NCI-H2171 treated with DMSO at 0.1 percent for 48 hours (cell line): ENCODE results near the gene ERFE.
A peak's percentile ranks its signal among the peaks of the same experiment; 100 is the strongest.
"Not testable (repeated sequence)": the region's sequence is repeated elsewhere in the genome, so short reads cannot be mapped to it uniquely, and the experiment has no call there.

Source experiments
- DNase-seq: peaks from one replicate; lab custom pipeline; 2025; lab: John Stamatoyannopoulos, UW

The ERFE gene, protein sequence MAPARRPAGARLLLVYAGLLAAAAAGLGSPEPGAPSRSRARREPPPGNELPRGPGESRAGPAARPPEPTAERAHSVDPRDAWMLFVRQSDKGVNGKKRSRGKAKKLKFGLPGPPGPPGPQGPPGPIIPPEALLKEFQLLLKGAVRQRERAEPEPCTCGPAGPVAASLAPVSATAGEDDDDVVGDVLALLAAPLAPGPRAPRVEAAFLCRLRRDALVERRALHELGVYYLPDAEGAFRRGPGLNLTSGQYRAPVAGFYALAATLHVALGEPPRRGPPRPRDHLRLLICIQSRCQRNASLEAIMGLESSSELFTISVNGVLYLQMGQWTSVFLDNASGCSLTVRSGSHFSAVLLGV

DNA sequence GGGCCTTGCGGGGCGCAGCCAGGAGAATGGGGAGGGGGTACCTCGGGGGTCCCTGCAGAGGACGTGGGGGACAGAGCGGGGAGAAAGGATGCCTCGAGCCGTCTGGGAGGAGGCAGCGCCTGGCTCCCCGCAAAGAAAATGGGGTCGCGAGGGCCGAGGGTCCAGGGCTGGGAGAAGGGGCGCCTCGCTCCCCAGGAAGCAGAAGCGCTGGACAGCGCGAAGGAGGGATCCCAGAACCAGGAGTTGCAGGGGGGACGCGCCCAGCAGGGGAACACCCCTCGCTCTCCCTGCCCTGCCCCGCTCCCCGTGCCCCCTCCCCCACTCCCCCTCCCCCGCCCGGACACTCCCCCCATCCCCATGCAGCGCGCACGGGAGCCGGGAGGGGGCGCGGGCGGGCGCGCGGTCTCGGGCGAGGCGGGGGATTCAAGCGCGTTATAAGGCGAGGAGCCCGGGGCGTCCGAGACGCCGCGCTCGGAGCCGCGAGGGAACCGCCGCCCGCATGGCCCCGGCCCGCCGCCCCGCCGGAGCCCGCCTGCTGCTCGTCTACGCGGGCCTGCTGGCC is at the start of gene ERFE:
TSS of gene ERFE (plus strand) at position 462 of the 562 bp plus-strand sequence. CDS start at position 500, 38 bp downstream.
- peak; percentile 3 for DNase-seq

DNA sequence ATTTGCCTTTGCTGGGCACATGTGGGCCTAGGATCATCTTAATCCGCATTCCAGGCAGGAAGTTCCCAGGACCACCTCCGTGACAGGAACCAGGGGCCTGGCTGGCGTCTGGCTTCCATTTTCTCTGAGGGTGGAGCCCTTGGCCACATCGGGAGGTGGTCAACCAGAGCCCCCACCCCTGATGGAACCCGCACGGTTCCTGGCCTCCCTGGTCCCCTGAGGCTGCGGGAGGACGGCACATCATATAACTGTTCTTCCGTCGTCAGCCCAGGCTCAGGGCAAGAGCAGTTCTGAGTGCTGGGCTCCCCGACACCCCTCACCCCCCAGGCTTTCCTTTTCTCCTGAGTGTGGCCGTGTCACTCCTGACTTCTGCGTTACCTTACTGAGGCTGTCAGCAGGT is 45.2 kb upstream of the ERFE start:
- no peak for DNase-seq

DNA sequence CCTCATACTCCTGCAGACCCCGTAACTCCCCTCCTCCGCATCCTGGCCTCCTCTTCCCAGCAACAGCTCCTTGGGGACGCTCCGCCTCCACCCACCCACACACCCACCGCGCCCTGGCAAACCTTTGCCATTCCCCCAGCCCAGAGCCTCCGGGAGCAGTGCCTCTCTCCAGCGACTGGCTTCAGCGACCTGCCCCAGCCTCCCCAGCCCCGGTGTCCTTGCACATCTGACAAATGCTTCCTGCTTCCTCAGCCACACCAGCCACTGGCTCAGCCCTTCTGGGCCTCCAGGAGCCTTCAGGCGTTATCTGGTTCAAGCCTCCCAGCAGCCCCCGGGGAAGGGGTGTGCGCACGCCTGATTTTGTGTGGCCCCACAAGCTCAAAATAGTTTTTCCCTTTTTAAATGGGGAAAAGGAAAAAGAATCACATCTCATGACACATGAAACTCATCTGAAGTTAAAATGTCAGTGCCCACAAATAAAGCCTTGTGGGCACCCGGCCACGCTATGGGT is 44.4 kb upstream of the ERFE start:
- DNase-seq, result no peak

DNA sequence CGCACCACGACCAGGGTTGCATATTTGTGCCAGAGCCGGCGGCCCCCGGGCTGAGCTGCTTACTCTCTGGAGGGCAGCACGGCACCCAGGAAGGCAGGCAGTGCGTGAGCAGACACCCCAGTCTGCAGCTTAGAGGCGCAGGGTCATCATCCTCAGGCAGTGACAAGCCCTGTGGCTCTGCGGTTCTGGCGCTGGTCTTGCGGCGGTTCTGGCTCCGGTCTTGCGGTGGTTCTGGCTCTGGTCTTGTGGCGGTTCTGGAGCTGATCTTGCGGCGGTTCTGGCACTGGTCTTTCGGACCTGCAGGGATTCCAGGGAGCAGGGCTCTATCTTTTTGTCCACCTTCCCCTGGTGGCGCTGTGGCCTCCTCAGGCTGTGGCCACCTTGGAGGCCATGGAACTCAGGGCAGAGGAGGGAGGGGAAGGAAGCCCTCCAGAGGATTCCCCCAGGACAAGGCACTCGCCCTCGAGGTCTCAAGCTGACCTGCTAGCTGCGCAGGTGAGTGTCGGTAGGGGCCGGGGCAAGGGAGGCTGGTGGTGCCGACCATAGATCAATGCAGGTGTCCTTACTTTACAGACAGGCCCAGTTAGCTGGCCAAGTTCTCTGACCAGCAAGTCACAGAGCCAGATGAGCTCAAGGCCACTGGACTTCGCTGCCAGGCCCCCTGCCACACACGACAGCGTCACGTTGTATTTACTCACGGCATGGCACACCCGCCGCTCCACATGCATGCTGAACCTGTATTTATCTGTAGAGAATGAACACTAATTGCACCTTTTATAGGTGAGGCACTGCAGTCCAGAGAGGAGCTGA is 43.7 kb upstream of the ERFE start:
- no peak for DNase-seq

DNA sequence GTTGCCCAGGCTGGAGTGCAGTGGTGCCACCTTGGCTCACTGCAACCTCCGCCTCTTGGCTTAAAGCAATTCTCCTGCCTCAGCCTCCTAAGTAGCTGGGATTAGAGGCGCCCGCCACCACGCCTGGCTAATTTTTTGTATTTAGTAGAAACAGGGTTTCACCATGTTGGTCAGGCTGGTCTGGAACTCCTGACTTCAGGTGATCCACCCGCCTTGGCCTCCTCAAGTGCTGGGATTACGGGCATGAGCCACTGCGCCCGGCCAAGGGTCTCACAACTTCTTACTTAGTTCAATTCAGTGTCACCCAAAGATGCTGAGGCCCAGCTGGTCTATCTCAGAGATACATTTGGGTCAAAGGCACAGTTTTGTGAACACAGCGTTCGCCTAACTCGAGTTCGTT is 43.1 kb upstream of the ERFE start:
- DNase-seq, result not testable (repeated sequence)

DNA sequence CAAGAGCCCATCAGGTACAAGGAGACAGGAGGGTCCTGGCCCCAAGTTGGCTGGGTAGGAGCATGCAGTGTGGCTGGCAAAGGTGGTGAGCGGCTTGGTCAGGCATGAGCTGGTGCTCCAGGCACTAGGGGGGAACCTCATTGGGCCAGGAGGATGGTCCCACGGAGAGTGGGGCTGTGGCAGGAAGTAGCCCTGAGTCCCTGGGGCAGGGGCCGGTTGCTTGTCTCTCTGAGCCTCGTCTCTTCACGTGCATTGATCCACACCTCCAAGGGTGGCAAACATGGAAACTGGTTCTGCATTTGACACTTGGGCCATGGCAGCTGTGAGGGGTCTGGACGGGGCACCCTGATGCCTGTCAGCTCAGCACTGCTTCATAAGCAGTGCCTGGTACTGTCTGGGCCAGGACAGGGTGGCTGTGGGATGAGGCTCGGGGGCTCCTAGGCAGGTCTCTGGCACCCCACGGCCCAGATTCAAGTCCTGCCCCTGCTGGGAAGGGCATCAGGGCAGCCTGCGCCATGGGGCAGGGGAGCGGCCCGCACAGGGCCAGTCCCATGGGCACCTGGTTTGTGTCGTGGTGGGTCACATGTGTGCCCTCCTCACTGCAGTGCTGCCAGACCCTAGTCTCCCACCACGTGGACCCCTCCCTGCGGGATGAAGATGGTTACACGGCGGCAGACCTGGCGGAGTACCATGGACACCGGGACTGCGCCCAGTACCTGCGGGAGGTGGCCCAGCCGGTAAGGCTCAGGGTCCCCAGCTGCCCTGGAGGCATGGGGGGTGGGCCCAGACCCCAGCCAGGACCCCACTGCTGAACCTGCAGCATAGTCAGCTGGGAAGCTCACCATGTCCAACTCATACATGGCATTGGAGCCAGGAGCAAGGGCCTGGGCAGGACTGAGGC is 42.2 kb upstream of the ERFE start:
- no peak for DNase-seq

DNA sequence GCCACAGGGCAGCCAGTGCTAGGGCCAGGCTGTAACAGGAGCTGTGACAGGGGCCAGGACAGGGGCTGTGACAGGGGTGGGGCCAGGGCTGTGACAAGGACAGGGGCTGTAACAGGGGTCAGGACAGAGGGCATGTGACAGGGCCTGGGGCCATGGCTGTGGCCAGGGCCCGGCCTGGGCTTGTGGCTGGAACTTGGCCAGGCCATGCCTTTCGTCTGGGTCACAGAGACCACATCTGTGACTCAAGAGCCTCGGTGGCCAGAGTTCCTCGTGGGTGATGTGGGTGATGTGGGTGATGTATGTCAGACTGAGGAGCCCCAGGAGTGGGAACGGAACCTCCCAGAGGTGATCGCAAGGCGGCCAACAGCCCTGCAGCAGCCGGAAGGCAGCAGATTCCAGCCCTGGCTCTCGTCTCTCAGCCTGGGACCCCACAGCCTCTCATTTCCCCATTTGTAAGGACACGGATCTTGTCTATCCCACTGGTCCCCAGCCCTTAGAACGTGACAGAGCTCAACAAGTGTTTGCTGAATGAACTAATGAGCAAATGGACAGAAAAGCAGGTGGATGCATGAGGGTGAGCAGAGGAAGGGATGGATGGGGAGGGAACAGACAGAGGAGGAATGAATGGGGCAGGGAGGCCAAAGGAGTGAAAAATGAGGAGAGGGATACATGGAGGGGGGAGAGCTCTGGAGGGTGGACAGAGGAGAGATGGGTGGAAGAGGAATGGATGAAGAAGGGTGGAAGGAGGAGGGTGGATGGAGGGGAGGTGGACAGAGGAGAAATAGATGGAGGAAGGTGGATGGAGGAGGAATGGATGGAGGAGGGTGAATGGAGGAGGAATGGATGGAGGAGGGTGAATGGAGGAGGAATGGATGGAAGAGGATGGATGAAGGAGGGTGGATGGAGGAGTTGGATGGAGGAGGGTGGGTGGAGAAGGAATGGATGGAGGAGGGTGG is 41.3 kb upstream of the ERFE start:
- DNase-seq, result no peak

DNA sequence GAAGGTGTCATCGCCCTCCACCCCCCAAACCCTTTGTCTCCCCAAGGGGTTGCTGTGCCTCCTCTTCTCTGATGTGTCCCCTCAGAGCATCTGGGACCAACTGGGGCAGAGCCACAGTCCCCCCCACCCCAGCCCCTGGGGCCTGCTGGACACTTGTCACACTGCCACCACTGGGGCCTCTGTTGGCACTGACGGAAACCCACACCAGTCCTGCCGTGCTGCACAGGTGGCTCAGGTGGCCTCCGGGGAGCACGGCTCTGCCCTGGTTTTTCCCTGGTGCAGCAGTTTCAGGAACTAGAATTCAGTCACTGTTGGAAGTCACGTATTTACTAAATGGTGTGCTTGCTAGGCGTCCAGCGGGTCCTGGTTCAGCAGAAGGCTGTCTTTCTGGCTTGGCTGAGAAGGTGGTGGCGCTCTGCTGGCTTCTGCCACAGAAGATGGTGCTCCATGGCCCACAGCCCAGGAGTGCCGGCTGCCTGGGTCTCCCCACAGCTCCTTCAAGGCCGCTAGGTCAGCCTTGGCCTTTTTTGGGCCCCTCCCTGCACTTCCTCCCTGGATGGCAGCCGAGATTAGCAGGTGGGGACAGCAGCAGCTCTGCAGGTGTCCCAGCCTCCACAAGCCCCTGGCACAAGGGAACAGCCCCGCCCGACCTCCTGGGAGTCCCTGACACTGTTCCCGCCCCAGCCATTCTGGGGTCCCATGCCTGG is 38.9 kb upstream of the ERFE start:
- DNase-seq, result peak; percentile 56

DNA sequence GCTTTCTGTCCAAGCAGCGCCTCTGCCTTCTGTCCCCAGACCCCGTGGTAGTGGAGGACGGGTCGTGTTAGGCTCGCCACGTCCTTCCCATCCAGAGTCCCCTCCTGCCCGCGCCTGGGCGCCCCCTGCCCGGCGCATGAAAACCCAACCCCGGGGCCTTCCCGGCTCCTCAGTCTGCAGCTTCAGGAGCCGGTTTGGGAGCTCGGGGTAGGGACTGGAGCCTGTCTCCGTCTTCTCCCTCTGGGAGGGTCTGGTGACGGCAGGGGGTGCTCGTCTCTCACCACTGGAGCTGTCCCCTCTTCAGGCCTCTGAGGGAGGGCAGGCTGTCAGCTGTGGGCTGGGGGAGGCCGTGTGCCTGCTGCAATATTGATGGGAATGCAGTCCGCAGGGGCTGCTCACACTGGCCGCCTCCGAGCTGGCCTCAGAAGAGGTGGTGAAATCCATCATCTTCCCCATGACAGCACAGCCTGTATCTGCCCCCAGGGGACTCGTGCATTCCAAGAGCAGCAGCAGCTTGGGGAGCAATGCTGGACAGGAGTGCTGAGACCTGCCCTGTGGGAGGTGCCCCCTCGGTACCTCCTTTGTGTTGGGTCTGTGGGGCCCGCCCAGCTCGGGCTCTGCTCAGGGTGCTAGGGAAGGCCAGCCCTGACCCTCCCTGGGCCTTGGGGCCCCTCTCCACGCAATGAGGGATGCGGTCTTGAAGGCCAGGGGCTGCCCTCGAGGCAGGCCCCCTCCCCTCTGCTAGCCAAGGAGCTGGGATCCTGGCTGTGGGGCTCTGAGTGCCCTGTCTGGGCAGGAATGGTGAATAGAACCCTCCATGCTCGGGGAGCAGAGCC is 38.1 kb upstream of the ERFE start:
- DNase-seq, result peak; percentile 35

DNA sequence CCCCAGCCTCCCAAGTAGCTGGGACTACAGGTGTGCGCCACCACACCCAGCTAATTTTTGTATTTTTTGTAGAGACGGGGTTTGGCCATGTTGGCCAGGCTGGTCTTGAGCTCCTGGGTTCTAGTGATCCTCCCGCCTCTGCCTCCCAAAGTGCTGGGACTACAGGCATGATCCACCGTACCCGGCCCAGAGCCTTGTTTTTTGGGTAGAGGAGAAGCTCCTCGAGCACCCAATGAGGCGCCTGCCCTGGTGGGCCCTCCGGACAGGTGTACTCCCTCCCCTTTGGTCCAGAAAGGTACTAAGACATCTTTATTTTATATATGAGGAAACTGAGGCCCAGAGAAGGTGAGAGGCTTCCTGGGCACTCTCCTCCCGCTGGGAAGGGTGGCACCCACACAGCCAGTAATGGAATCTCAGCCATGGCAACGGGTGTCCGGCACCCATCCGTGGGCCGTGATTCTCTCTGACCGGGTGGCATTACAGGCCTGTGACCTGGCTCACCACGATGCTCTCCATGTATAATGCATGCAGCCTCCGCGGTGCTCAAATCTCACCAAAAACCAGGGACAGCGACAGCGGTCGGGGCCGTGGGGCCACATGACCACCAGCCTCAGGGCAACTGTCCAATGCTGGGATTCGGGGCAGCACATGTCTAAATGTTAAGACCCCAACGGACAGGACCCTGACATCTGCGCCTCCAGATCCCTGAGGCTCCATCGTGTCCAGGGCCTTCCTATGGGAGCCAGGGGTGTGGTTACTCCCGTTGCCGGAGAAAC is 37.1 kb upstream of the ERFE start:
- DNase-seq, result no peak

DNA sequence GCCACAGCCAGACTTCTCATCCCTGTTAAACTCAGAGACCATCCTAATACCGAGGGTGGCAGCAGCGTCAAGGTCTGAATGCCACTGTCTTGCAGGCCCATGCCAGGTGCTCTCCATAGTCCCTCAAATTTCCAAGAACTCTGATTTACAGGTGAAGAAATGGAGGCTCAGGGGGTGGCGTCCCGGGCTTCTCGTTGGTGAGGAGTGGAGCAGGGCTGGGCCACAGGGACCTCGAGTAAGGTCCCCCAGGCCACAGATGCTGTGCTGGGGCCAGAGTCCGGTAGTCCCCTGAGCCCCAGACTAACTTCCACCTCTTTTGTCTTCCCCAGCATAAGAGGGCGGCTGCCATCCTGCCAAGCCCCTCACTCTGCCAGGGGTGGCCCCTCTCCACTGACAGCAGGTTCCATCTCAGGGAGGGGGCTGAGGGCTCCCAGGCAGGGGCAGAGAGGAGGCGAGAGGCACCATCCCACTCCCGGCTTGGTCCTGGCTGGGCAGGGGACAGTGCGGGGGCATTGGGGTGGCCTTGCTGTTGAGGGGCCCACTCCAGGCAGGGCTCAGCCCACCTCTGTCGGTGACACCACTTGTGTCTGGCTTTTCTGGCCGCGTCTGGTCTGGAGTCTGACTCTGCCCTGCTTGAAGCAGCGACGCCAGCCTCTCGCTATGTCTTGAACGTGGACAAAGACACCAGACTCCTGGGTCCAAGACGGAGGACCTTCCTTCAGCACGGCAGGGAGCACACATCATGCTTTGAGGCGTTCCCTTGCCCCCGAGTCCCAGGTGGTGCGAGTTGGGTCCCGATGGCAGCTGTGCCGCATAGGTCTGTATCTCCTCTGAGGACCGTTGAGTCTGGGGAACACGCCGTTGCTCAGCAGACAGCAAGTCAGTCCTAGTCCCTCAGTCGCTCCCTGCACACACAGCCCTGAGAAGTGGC is 36.2 kb upstream of the ERFE start:
- DNase-seq, result no peak

DNA sequence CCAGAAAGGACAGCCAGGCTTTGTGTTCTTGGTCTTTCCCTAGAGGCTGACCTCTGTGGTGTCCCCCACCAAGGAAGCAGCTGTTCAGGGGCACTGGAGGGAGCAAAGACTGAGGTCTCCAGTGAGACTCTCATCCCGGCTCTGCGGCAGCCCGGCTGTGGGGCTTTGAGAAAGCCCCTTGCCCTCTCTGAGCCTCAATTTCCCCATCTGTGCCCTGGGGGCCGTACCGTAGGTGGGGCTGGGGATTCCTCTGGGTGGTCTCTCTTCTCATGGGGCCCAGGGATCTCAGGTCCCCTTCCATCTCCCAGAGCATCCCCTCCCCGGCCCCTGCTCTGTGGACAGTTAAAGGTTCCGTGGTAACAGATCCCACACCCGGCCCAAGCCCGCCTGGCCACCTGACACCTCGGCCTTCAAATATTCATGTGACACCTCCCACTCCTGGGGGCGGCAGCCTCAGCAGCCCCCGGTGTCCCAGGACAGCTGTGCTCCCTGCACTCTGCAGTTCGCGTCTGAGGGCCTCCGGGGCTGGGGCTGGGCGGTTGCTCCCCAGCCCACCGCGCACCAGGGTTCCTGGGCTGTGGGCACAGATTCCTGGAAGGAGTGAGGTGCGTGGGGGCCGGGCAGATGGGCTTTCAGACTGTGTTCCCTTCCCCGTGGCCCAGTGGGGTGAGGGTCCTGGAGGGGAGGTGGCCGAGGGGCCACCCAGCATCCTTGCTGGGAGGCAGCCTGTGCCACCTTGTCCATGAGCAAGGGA is 35.4 kb upstream of the ERFE start:
- no peak for DNase-seq

DNA sequence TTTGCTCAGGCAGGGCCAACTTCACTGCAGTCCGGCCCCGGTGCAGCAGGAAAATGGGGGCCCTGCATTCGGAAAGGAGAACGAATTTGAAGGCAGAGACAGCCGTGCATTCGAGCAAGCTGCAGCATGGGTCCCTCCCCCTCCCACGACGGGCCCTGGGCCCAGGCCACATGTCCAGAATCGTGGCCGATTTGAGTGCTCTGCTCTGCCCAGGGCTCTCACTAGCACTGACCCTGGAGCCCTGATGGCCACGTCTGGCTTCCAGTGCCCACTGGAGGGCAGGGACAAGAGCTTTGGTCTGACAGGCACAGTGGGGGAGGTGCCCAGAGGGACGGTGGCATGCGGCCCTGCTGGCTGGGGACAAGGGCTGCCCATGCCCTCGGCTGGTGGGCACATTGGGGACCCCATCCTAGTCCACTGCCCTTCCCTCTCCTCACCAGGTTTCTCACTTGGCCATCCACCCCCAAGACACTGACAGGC is 34.7 kb upstream of the ERFE start:
- no peak for DNase-seq

DNA sequence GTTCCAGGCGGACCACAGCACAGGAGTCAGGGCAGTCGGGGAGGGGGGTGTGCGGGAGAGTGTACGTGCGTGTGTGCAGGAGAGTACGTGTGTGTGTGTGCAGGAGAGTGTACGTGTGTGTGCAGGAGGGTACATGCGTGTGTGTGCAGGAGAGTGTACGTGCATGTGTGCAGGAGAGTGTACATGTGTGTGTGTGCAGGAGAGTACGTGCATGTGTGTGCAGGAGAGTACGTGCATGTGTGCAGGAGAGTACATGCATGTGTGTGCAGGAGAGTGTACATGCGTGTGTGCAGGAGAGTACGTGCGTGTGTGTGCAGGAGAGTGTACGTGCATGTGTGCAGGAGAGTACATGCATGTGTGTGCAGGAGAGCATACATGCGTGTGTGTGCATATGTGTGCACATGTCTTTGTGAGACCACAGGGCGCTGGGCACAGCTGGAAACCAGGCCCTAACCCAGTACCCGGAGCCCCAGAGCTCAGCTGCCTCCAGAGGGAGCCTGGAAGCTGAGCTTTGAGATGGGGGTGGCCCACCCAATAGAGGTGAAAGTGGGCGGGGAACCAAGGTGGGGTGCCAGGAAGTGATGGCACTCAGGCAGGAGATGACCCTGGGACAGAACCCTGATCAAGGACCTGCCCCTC is 34.2 kb upstream of the ERFE start:
- DNase-seq, result no peak

DNA sequence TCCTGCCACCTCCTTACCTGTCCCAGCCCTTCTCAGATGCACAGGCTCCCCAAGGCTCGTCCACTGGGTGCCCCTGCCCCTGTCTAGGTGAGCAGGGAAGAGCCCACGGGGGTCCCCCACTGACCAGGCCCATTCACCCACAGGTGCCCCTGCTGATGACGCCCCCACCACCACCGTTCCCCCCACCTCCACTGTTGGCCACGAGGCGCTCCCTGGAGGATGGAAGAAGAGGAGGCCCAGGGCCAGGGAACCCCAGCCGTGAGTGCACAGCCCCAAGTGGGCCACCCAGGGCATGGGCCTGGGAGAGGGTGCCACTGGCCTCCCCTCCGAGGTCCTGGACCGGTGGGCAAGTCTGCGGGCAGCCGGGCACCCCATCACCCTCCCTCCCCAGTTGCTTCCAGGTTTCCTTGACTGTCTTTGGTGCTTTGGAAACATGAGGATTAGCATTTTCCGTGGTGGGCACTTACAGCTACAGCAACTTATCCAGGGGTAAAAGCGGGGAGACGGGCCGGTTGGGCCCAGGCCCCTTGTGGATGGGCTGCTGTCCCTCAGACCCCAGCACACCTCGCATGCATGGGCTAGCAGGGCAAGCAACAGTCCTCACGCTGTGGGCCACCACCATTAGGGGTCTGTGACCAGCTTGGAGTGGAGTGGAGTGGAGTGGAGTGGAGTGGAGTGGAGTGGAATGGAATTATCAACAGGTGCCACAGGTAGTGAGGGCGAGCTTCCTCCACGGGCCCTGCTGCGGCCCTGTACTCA is 33.5 kb upstream of the ERFE start:
- DNase-seq, result no peak
